Suprapubic skin (tissue), 3 donors: ENCODE data around the gene POLRMT.
"Not testable (repeated sequence)": the region's sequence is repeated elsewhere in the genome, so short reads cannot be mapped to it uniquely, and the experiment has no call there.

Experiments used
- POLR2A ChIP-seq, 2 donors: fragments of 450-650 bp; IDR thresholded peaks; one replicate each; pipeline ENCODE4 v1.6.1; 2017; ENCODE audit warnings: antibody characterized with exemption in 2 of 2, mild to moderate bottlenecking in 2 of 2, moderate library complexity in 2 of 2
- TF ChIP-seq, protein P1 (sequence below), 2 donors: fragments of 200-600 bp in 1 of 2; fragments of 450-650 bp in 1 of 2; sonication (generic) in 1 of 2; IDR thresholded peaks; one replicate each; pipeline ENCODE4 v1.5.1; 2016 to 2019; ENCODE audit warnings: antibody characterized with exemption in 2 of 2, mild to moderate bottlenecking in 1 of 2, moderate library complexity in 1 of 2

DNA sequence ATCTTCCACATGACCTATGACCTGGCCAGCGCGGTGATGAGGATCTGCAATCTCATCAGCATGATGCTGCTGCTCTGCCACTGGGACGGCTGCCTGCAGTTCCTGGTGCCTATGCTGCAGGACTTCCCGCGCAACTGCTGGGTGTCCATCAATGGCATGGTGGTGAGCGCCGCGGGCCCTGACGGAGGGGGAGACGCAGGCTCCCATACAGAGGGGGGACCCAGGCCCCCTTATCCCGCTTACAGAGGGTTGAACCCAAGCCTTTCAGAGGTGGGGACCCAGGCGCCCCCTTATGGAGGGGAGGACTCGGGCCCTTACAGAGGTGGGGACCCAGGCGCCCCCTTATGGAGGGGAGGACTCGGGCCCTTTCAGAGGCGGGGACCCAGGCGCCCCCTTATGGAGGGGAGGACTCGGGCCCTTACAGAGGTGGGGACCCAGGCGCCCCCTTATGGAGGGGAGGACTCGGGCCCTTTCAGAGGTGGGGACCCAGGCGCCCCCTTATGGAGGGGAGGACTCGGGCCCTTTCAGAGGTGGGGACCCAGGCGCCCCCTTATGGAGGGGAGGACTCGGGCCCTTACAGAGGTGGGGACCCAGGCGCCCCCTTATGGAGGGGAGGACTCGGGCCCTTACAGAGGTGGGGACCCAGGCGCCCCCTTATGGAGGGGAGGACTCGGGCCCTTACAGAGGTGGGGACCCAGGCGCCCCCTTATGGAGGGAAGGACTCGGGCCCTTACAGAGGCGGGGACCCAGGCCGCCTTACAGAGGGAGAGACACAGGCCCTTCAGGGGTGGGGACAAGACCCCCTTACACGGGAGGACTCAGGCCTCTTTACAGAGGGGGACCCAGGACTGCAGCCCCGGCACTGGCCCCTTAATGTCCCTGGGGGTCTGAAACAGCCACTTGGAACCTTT lies 28.0 kb downstream of the POLRMT start:
- TF ChIP-seq POLR2A (IDR thresholded peaks at IDR 0.05) = not testable (repeated sequence)
- TF ChIP-seq, protein P1, sequence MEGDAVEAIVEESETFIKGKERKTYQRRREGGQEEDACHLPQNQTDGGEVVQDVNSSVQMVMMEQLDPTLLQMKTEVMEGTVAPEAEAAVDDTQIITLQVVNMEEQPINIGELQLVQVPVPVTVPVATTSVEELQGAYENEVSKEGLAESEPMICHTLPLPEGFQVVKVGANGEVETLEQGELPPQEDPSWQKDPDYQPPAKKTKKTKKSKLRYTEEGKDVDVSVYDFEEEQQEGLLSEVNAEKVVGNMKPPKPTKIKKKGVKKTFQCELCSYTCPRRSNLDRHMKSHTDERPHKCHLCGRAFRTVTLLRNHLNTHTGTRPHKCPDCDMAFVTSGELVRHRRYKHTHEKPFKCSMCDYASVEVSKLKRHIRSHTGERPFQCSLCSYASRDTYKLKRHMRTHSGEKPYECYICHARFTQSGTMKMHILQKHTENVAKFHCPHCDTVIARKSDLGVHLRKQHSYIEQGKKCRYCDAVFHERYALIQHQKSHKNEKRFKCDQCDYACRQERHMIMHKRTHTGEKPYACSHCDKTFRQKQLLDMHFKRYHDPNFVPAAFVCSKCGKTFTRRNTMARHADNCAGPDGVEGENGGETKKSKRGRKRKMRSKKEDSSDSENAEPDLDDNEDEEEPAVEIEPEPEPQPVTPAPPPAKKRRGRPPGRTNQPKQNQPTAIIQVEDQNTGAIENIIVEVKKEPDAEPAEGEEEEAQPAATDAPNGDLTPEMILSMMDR (IDR thresholded peaks at IDR 0.05) = not testable (repeated sequence)
